Stimulated activated CD8-positive, alpha-beta memory T cell treated with anti-CD3 and anti-CD28 coated beads, Interleukin-4, amount 100 ng/mL, for 48 hours (primary cell): ENCODE data around the gene TM9SF4.
"Not testable (repeated sequence)": the region's sequence is repeated elsewhere in the genome, so short reads cannot be mapped to it uniquely, and the experiment has no call there.

ENCODE experiments used
- DNase-seq: peaks from one replicate; pipeline ENCODE4 v3.0.0-alpha.2; 2020

Gene TM9SF4

GRCh38 chr20:32193336-32193735 lies 83.8 kb downstream of the TM9SF4 start:
- not testable (repeated sequence) for DNase-seq

GRCh38 chr20:32193996-32194395 lies 84.5 kb downstream of the TM9SF4 start:
- peak; percentile 17 for DNase-seq

GRCh38 chr20:32195581-32195980 lies 86.1 kb downstream of the TM9SF4 start:
- no peak for DNase-seq

- not testable (repeated sequence) for DNase-seq
These were observed 87.1 kb downstream of the TM9SF4 start for GRCh38 chr20:32196613-32197012.

GRCh38 chr20:32197136-32197535 lies 87.6 kb downstream of the TM9SF4 start:
- DNase-seq: not testable (repeated sequence)

- DNase-seq: no peak
These were observed 89.5 kb downstream of the TM9SF4 start for GRCh38 chr20:32199006-32199405.

- no peak for DNase-seq
These were observed 91.9 kb downstream of the TM9SF4 start for GRCh38 chr20:32201296-32201976.

- no peak for DNase-seq
These were observed 92.5 kb downstream of the TM9SF4 start for GRCh38 chr20:32201977-32202363.

- peak; percentile 42 for DNase-seq
These were observed 94.1 kb downstream of the TM9SF4 start for GRCh38 chr20:32203356-32204204.

GRCh38 chr20:32204205-32205109 lies 94.9 kb downstream of the TM9SF4 start:
- DNase-seq: peak; percentile 86

- no peak for DNase-seq
These were observed 95.8 kb downstream of the TM9SF4 start for GRCh38 chr20:32205110-32205842.

GRCh38 chr20:32205843-32206759 lies 96.6 kb downstream of the TM9SF4 start:
- no peak for DNase-seq

- DNase-seq: peak; percentile 51
These were observed 97.5 kb downstream of the TM9SF4 start for GRCh38 chr20:32206760-32207625.

- DNase-seq: peak; percentile 92
These were observed 98.3 kb downstream of the TM9SF4 start, which contains the start of the genes PLAGL2 and POFUT1 for GRCh38 chr20:32207626-32208498. Gene PLAGL2, minus strand, starts transcription at chr20:32207743. Its CDS starts 5,565 bp downstream, at chr20:32202178. Gene POFUT1, plus strand, starts transcription at chr20:32207880. Its CDS starts 62 bp downstream, at chr20:32207942.

- DNase-seq: no peak
These were observed 99.1 kb downstream of the TM9SF4 start for GRCh38 chr20:32208499-32209154.

GRCh38 chr20:32209850-32210605 lies 100.5 kb downstream of the TM9SF4 start:
- DNase-seq: no peak

GRCh38 chr20:32213870-32214269 lies 104.4 kb downstream of the TM9SF4 start:
- no peak for DNase-seq

GRCh38 chr20:32215147-32215546 lies 105.6 kb downstream of the TM9SF4 start:
- DNase-seq: no peak
